ENCODE results near the gene MRPL4.
A peak's percentile ranks its signal among the peaks of the same experiment; 100 is the strongest.

The MRPL4 gene

DNA sequence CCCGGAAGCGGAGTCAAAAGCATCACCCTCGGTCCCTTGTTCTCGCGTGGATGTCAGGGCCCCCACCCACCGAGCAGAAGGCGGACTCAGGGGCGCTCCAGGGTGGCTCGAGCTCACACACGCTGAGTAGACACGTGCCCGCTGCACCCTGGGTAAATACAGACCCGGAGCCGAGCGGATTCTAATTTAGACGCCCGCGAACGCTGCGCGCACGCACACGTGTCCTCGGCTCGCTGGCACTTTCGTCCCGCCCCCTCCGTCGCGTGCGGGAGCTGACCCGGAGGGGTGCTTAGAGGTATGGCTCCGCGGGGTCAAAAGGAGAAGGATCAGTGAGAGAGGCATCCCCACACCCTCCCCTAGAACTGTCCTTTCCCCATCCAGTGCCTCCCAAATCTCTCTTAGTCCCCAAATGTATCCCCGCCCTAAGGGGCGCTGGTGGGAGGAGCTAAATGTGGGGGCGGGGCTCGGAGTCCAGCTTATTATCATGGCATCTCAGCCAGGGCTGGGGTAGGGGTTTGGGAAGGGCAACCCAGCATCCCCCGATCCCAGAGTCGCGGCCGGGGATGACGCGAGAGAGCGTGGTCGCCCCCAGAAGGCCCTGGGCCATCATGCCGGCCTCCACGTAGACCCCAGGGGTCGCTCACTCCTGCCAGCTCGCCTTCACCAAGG is 37.3 kb downstream of the MRPL4 start:
- DNase-seq (ENCODE audit: low read depth) = peak; percentile 52

DNA sequence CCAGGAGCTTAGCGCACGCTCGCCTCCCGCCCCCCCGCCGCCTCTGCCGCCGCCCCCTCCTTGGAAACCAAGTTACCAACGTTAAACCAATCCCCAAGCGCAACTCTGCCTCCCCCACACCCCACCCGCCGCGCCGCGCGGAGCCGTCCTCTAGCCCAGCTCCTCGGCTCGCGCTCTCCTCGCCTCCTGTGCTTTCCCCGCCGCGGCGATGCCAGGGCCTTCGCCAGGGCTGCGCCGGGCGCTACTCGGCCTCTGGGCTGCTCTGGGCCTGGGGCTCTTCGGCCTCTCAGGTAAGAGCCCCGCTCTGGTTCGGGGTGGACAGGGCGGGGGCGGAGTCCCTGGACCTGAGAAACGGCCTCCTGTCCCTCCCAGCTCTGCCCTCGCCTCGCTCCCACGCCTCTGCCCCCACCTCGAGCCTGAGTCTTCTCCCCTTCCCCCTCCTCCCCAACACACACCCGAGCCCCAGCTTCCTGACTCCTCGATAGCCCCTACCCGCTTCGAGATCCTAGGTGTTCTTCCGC is 37.9 kb downstream of the MRPL4 start, which contains the start of gene ICAM5:
Gene ICAM5 (plus strand): TSS at position 117 of the 521 bp plus-strand sequence. CDS start 92 bp downstream, at position 209.
- no peak for DNase-seq (ENCODE audit: low read depth)

DNA sequence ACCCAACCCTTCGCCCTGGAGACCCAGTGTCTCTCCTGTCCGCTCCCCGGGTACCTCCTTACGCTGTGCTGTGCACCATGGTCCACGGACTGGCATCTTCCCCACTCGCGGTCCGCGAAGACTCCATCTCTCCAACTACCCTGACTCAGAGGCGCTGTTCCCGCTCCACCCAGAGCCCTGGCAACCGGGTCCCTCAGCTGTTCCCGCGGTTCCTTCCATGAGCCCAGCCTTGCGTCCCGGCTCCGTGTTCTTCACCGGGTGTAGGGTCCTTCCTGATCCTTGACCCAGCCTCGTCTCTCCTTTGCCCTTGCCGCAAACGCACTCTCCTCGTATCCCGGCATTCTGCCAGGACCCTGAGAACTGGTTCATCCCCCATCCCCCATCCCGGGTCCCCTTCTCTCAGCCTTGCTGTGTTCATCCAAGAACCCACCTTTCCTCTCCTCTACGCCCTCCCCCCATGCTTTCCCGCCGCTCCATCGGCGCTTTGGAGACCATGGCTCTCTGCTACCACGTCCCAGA is 38.4 kb downstream of the MRPL4 start:
- no peak for DNase-seq (ENCODE audit: low read depth)

DNA sequence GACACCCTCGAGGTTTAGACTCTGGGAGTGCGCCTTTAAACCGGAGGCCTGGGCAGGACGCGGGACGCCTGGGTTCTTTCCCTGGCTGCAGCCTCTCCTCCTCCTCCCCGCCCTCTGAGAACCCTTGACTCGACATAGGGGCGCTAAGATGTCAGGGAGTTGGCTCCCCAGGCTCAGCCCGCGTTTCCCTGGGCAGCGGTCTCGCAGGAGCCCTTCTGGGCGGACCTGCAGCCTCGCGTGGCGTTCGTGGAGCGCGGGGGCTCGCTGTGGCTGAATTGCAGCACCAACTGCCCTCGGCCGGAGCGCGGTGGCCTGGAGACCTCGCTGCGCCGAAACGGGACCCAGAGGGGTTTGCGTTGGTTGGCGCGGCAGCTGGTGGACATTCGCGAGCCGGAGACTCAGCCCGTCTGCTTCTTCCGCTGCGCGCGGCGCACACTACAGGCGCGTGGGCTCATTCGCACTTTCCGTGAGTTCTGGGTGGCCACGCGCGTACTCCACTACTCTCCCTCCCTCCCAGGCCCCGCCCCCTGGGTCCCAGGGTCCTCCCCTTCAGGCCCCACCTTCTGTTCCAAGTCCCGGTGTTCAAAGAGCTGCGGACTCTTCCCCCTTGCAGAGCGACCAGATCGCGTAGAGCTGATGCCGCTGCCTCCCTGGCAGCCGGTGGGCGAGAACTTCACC is 39.0 kb downstream of the MRPL4 start:
- DNase-seq (ENCODE audit: low read depth) = no peak

DNA sequence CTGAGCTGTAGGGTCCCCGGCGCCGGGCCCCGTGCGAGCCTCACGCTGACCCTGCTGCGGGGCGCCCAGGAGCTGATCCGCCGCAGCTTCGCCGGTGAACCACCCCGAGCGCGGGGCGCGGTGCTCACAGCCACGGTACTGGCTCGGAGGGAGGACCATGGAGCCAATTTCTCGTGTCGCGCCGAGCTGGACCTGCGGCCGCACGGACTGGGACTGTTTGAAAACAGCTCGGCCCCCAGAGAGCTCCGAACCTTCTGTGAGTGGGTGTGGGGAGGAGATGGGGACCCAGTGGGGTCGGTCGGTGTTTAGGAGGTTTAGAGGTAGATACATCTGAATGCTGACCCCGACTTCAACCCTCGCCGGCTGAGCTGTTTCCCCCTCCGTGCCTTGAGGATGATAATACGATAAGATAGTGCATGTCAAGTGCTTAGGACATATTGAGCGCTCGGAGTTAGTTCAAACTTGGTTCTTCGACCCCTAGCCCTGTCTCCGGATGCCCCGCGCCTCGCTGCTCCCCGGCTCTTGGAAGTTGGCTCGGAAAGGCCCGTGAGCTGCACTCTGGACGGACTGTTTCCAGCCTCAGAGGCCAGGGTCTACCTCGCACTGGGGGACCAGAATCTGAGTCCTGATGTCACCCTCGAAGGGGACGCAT is 39.7 kb downstream of the MRPL4 start:
- DNase-seq (ENCODE audit: low read depth) = no peak

DNA sequence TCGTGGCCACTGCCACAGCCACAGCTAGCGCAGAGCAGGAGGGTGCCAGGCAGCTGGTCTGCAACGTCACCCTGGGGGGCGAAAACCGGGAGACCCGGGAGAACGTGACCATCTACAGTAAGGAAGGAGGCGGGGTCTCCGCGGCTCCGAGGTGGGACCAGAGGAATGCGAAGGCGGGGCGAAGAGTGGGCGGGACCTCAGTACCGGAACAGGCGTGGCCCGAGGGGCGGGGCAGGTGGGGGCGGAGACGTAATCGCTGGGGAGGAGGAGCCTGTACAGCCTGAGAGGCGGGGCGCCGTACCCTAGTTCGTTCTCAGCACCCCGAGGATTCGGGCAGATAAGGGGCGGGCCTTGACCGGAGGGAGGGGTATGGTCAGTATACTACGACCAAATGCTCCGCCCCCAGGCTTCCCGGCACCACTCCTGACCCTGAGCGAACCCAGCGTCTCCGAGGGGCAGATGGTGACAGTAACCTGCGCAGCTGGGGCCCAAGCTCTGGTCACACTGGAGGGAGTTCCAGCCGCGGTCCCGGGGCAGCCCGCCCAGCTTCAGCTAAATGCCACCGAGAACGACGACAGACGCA is 40.3 kb downstream of the MRPL4 start:
- peak; percentile 57 for DNase-seq (ENCODE audit: low read depth)

DNA sequence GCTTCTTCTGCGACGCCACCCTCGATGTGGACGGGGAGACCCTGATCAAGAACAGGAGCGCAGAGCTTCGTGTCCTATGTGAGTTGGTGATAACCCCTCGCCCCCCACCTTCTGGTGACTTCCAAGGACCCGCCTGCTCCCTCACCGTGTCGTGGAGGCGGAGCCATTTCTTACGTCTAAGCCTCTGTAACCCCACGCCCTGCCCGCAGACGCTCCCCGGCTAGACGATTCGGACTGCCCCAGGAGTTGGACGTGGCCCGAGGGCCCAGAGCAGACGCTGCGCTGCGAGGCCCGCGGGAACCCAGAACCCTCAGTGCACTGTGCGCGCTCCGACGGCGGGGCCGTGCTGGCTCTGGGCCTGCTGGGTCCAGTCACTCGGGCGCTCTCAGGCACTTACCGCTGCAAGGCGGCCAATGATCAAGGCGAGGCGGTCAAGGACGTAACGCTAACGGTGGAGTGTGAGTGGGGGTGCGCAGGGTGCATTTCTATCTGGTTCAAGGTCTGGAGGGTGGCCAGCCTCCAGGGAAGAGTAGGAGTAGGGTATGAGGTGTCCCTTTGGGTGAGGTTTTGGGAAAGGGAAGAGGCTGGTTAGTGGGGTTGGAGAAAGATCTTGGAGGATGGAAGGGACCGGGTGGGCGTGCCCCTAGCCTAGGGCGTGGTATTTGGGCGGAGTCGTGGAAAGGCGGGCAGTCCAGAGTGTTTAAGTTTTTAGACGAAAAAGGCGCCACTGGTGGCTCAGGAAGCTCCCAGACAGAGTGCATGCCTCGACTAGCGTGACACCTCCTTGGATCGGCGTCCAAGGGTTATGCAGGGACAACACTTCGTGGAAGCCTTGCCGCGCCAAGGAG is 41.0 kb downstream of the MRPL4 start:
- DNase-seq (ENCODE audit: low read depth) = no peak

DNA sequence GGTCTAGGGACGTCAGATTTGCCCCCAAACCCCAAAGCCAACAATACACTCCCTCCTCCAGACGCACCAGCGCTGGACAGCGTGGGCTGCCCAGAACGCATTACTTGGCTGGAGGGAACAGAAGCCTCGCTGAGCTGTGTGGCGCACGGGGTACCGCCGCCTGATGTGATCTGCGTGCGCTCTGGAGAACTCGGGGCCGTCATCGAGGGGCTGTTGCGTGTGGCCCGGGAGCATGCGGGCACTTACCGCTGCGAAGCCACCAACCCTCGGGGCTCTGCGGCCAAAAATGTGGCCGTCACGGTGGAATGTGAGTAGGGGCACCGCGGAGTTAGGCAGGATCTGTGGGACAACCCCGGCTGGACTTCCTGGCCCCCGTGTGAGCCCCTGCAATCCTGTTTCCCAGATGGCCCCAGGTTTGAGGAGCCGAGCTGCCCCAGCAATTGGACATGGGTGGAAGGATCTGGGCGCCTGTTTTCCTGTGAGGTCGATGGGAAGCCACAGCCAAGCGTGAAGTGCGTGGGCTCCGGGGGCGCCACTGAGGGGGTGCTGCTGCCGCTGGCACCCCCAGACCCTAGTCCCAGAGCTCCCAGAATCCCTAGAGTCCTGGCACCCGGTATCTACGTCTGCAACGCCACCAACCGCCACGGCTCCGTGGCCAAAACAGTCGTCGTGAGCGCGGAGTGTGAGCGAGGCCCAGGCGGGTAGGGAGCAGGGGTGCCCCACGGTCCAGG is 41.8 kb downstream of the MRPL4 start:
- no peak for DNase-seq (ENCODE audit: low read depth)

DNA sequence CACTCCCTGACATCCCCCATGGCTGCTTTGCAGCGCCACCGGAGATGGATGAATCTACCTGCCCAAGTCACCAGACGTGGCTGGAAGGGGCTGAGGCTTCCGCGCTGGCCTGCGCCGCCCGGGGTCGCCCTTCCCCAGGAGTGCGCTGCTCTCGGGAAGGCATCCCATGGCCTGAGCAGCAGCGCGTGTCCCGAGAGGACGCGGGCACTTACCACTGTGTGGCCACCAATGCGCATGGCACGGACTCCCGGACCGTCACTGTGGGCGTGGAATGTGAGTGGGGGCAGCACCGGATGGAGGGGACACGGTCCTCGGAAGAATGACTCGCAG is 42.3 kb downstream of the MRPL4 start:
- DNase-seq (ENCODE audit: low read depth) = no peak

DNA sequence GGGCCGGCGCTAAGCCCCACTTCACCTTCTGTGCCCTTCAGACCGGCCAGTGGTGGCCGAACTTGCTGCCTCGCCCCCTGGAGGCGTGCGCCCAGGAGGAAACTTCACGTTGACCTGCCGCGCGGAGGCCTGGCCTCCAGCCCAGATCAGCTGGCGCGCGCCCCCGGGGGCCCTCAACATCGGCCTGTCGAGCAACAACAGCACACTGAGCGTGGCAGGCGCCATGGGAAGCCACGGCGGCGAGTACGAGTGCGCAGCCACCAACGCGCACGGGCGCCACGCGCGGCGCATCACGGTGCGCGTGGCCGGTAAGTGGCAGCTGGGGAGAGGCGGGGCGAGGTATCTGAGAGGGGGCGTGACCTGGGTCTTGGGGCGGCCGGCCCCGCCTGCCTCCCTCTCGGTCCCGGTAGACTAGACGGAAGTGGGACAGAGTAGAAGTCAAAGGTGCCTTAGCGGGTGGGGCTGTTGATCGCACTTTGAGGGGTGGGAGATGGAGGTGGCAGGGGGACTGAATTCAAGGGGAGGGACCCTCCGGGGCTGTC is 43.4 kb downstream of the MRPL4 start:
- DNase-seq (ENCODE audit: low read depth) = no peak

DNA sequence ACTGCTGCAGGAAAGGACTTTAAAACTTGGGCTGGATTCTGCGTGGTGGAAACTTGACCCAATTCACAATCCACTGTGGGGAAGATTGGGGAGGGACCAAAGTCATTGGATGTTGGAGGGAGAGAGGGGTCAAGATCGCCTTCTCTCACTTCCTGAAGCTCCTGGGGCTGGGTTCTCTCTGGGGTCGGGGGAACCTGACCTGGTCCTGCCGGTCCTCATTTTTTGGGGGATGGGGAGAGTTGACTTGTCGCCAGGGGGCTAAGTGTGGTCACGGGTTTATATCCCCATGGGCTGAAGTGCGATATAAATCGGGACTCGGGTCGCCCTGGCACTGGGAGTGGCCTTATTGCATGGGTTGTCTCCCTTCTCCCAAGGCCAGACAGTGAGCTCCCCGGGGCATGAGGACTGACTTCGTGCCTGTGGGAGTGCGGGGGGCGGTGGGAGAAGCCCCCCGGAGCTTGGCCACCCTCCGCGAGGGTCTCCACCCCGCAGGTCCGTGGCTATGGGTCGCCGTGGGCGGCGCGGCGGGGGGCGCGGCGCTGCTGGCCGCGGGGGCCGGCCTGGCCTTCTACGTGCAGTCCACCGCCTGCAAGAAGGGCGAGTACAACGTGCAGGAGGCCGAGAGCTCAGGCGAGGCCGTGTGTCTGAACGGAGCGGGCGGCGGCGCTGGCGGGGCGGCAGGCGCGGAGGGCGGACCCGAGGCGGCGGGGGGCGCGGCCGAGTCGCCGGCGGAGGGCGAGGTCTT is 44.0 kb downstream of the MRPL4 start:
- DNase-seq (ENCODE audit: low read depth) = no peak

DNA sequence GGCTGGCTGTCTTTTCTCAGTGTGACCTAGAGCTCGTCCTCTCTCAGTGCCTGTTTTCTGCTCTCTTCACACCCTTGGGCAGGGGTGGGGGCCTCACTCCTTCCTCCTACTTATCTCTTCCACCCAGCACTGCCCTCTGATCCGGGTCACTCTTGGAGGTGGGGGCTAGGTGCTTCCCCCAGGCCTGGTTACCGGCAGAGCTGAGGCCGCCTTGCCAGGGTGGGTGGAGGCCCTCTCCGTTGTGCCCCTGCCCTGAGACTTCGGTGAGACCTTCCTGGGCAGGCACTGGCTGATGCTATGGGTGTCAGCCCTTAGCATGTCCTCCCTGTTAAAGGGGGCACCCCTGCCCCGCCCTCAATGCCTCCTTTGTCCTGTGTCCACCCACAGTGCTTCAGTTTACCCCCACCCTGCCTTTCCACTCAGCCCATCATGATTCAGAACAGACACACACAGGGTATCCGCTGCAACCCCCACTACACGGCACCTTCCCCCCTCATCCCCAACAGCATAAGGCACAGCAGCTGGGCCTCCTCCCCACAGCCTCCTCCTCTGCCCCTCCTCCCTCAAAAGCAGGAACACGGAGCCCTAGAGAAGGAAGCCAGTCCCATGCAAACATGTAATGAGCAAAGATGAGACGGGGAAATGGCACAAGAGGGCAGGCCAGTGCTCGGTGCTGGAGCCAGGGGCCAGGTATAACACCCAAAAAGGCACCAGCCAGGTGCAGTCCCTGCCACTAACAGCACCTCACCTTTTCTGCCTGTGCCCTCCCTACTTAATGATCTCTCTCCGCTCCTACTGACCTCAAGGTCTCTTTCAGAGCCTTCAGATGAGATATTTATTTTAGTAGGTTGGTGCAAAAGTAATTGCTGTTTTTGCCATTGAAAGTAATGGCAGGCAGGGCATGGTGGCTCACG is 47.8 kb downstream of the MRPL4 start:
- DNase-seq (ENCODE audit: low read depth) = no peak

DNA sequence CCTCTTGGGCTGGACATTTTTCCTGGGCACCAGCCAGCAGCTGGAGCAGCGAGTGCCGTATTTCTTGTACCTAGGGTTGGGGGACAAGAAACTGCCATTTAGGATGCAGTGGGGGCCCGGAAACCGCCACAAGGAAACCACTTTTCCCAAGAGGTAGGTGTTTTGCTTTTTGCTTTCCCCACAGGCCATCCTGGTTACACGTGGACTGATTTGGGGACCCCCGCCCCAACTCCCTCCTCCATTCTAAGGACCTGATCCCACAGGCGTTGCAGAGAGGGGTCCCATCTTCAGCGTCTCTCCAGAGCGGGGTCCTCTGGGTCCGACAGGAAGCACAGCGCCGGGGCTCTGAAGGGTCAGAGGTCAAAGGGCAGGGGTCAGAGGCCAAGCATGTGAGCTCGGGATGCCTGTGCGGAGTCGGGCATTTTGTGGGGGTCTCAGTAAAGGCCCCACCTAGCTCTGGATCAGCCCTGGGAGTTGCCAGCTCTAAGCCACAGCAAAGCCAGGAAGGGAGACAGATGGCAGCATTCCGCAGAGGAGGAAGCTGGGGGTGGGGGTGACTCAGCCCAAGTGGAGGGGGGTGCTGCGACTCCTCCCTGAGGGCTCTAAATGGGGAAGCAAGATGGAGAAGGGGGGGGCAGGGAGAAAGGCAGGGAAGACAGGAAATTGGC is 53.3 kb downstream of the MRPL4 start:
- no peak for DNase-seq (ENCODE audit: low read depth)

DNA sequence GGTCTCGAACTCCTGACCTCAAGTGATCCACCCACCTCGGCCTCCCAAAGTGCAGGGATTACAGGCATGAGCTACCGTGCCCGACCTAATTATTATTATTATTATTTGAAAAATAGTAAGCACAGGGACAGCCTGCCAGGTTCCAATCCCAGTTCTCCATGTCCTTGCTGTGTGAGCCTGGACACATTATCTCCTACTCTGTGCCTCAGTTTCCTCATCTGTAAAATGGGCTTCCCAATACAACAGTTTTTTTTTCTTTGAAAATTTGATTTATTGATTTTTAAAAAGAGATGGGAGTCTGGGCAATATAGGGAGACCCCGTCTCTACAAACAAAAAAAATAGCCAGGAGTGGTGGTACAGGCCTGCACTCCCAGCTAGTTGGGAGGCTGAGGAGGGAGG is 54.3 kb downstream of the MRPL4 start:
- DNase-seq (ENCODE audit: low read depth) = no peak

DNA sequence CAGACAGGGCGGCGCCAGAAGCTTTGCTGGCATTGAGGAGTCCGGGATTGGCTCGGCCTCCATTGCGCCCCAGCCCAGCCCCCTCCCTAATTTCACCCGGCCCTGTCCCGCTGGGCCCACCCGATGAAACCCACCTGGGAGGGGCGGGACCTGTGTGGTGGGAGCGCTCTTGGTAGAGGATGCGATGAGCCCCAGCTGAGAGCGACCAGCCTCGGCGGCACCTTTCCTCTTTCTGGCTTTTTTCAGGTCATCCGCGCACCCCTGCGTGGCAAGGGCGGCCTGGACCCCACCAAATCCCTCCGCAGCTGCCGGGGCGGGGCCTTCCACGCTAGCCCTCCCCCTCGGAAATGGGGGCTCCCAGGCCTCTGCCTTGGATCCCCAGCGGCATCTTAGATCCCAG is 57.4 kb downstream of the MRPL4 start, which contains the start of gene ZGLP1:
Gene ZGLP1 (minus strand): TSS at position 393 of the 400 bp plus-strand sequence.
- no peak for DNase-seq (ENCODE audit: low read depth)
